Astrocyte (in vitro differentiated cells and primary cell): Measurements from ENCODE around the gene ST8SIA5. TPM values are rescaled to one million over a fixed set of nuclear protein-coding genes. Genes with fewer than 3 reads are reported as not detected.

ENCODE experiments used
- DNase-seq: peaks from one replicate; pipeline ENCODE4 v3.0.0-alpha.2; 2010; ENCODE audit warnings: low read depth
- FAIRE-seq: peaks from 2 replicates; lab custom pipeline; 2011; peaks lifted over from hg19 to GRCh38; lab: Jason Lieb, UNC
- H2AFZ ChIP-seq: 2 replicates; pipeline ENCODE4 v1.6.0; 2012; ENCODE audit warnings: low read depth, low read length, inconsistent platforms
- H3K27ac ChIP-seq: 2 replicates; pipeline ENCODE4 v1.5.1; 2011; ENCODE audit warnings: low read depth, low read length, inconsistent platforms
- H3K27me3 ChIP-seq: 2 replicates; pipeline ENCODE4 v1.6.0; 2011; ENCODE audit warnings: low read length, inconsistent platforms; ENCODE audit not compliant: insufficient read depth
- H3K36me3 ChIP-seq: 2 replicates; pipeline ENCODE4 v1.5.1; 2011; ENCODE audit warnings: low read length, inconsistent platforms; ENCODE audit not compliant: insufficient read depth
- H3K4me1 ChIP-seq: 2 replicates; pipeline ENCODE4 v1.5.1; 2011; ENCODE audit warnings: low read length, inconsistent platforms; ENCODE audit not compliant: insufficient read depth
- H3K4me2 ChIP-seq: 2 replicates; pipeline ENCODE4 v1.6.0; 2012; ENCODE audit warnings: low read length, inconsistent platforms
- H3K4me3 ChIP-seq: 2 replicates; pipeline ENCODE4 v1.5.1; 2011; ENCODE audit warnings: low read depth, mild to moderate bottlenecking, low read length, inconsistent platforms; ENCODE audit not compliant: insufficient read depth
- H3K79me2 ChIP-seq: 2 replicates; pipeline ENCODE4 v1.6.0; 2012; ENCODE audit warnings: mild to moderate bottlenecking, low read length, inconsistent platforms; ENCODE audit not compliant: insufficient read depth
- H3K9ac ChIP-seq: 2 replicates; pipeline ENCODE4 v1.6.0; 2012; ENCODE audit warnings: mild to moderate bottlenecking, low read length, inconsistent platforms
- H3K9me3 ChIP-seq: 2 replicates; pipeline ENCODE4 v1.5.1; 2012; ENCODE audit warnings: low read depth, mild to moderate bottlenecking, low read length, inconsistent platforms; ENCODE audit not compliant: insufficient read depth
- H4K20me1 ChIP-seq: 2 replicates; pipeline ENCODE4 v1.6.0; 2012; ENCODE audit warnings: low read length, inconsistent platforms; ENCODE audit not compliant: insufficient read depth
- H3K27ac Mint-ChIP-seq: one replicate; pipeline ENCODE4 v1.8.0; 2021; ENCODE audit warnings: mild to moderate bottlenecking, mixed read lengths; ENCODE audit not compliant: unreplicated experiment
- H3K27me3 Mint-ChIP-seq: one replicate; pipeline ENCODE4 v1.8.0; 2021; ENCODE audit warnings: low read depth, mixed read lengths; ENCODE audit not compliant: unreplicated experiment
- H3K36me3 Mint-ChIP-seq: one replicate; pipeline ENCODE4 v1.8.0; 2021; ENCODE audit warnings: low read depth, mixed read lengths; ENCODE audit not compliant: unreplicated experiment
- H3K4me1 Mint-ChIP-seq: one replicate; pipeline ENCODE4 v1.8.0; 2021; ENCODE audit warnings: low read depth, mixed read lengths; ENCODE audit not compliant: unreplicated experiment
- H3K4me3 Mint-ChIP-seq: one replicate; pipeline ENCODE4 v1.8.0; 2021; ENCODE audit warnings: mild to moderate bottlenecking, moderate library complexity, mixed read lengths; ENCODE audit not compliant: unreplicated experiment
- H3K9me3 Mint-ChIP-seq: one replicate; pipeline ENCODE4 v1.8.0; 2021; ENCODE audit warnings: mild to moderate bottlenecking, mixed read lengths; ENCODE audit not compliant: unreplicated experiment
- CTCF ChIP-seq: IDR thresholded peaks from 2 replicates; pipeline ENCODE4 v1.5.1; 2011; ENCODE audit warnings: low read depth, mild to moderate bottlenecking, inconsistent platforms, low read length, moderate library complexity; ENCODE audit not compliant: insufficient read depth
- EZH2 ChIP-seq: IDR thresholded peaks from 2 replicates; pipeline ENCODE4 v1.6.1; 2012; ENCODE audit warnings: mild to moderate bottlenecking, low read length, inconsistent platforms; ENCODE audit not compliant: insufficient read depth
- total RNA-seq: library from RNA; stranded (reverse); gene quantifications from 2 replicates; pipeline ENCODE4 v1.2.1, GENCODE V29; 2021

ST8SIA5 gene
- total RNA-seq, 1 donor from 2014 or later, result 0.36 TPM

DNA sequence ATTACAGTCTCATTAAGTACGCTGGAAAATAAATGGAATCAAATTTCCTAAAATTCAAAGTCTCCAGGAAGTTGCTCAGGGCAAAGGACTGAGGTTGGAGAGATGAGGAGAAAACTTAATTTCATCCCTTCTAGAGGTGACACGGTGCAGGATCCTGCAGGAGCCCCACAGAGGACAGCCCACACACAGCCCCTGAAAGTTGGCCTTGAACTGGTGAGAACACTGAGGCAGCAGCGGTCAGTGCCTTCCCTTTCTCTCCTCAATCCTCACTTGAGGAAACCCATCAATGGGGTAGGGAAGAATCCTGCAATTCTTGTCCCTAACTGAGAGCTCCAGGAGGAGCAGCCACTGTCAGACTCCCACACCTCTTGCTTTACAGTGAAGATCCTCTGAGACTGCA is 137.3 kb downstream of the ST8SIA5 start:
- Mint-ChIP-seq H3K27me3 (peaks cover 26% of the 10 kb centered on the region), H3K4me3 (no peak overlapping the region), H3K36me3 (no peaks in the 10 kb centered on the region), H3K27ac (no peak overlapping the region), H3K9me3 (no peaks in the 10 kb centered on the region), H3K4me1 (peaks cover 7% of the 10 kb centered on the region)
- Histone ChIP-seq H2AFZ (no peak overlapping the region), H3K4me2 (no peak overlapping the region), H3K9me3 (no peaks in the 10 kb centered on the region), H4K20me1 (no peaks in the 10 kb centered on the region), H3K36me3 (no peaks in the 10 kb centered on the region), H3K27me3 (peaks cover 4% of the 10 kb centered on the region), H3K4me3 (no peak overlapping the region), H3K27ac (no peak overlapping the region), H3K79me2 (no peaks in the 10 kb centered on the region), H3K9ac (no peak overlapping the region), H3K4me1 (no peaks in the 10 kb centered on the region)
- FAIRE-seq (no peak), DNase-seq (no peak)
- no peak for TF ChIP-seq EZH2
- no peak for TF ChIP-seq CTCF

Other genes with a start within 250 kb of the ST8SIA5 start
- not detected in 2 replicates for gene LOXHD1, start 99.8 kb downstream of the ST8SIA5 start, total RNA-seq
- gene PIAS2, start 160.5 kb upstream of the ST8SIA5 start, total RNA-seq, result 28.4 and 29.3 TPM in 2 replicates
- 3.0 and 3.8 TPM in 2 replicates for gene KATNAL2, start 160.5 kb upstream of the ST8SIA5 start, total RNA-seq